ENCODE data around the gene CFAP77.

CFAP77 gene

GRCh38 chr9:132503116-132503515 is 93.1 kb downstream of the CFAP77 start:
- no peak for TF ChIP-seq CTCF (IDR thresholded peaks at IDR 0.05; ENCODE audit: low read depth, low read length)
- no peak for DNase-seq
- Histone ChIP-seq H3K9me3 (ENCODE audit: severe bottlenecking) (no peaks in the 10 kb centered on the region), H3K36me3 (no peaks in the 10 kb centered on the region), H3K27me3 (ENCODE audit: insufficient read depth, low read depth, severe bottlenecking) (peaks cover 2% of the 10 kb centered on the region), H3K27ac (no peak overlapping the region), H3K4me3 (ENCODE audit: low read depth, low read length) (no peak overlapping the region)

- Histone ChIP-seq H3K4me3 (ENCODE audit: low read depth, low read length) (no peak overlapping the region), H3K27me3 (ENCODE audit: insufficient read depth, low read depth, severe bottlenecking) (peaks cover 2% of the 10 kb centered on the region), H3K27ac (no peak overlapping the region), H3K9me3 (ENCODE audit: severe bottlenecking) (no peaks in the 10 kb centered on the region), H3K36me3 (no peaks in the 10 kb centered on the region)
- DNase-seq = no peak
- TF ChIP-seq CTCF (IDR thresholded peaks at IDR 0.05; ENCODE audit: low read depth, low read length) = no peak
Observed at GRCh38 chr9:132504488-132504887, 94.5 kb downstream of the CFAP77 start.

DNA sequence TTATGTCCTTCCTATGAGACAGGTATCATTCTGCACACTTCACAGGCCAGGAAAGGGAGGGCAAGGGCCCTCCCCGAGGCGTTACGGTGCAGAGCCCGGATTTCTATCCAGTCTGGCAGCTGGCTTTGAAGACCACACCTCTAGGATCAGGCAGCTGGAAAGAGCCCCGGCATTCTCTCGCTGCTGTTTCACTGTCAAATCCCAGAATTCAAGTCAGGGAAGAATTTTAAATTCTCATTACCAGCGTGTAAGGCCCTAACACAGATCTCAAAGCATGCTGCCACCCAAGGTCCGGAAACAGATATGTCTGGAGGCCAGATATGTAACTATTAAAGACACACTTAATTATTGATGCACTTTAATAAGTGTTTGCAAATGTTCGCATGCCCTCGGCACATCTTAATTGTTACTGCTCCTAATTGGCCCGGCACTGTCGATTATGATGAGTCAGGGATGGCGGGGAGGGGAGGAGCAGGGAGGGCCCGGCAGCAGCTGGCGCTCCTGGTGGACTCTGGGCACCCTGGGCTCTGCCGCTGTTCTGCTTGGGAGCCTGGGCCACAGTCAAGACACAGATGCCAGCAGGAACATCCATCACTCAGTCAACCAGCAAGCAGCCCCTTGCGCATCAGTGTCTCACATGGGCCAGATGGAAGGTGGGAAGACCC is 96.1 kb downstream of the CFAP77 start:
- Histone ChIP-seq H3K27ac (no peak overlapping the region), H3K36me3 (no peaks in the 10 kb centered on the region), H3K4me3 (ENCODE audit: low read depth, low read length) (no peak overlapping the region), H3K9me3 (ENCODE audit: severe bottlenecking) (no peaks in the 10 kb centered on the region), H3K27me3 (ENCODE audit: insufficient read depth, low read depth, severe bottlenecking) (peaks cover 2% of the 10 kb centered on the region)
- no peak for DNase-seq
- TF ChIP-seq CTCF (IDR thresholded peaks at IDR 0.05; ENCODE audit: low read depth, low read length) = no peak

DNA sequence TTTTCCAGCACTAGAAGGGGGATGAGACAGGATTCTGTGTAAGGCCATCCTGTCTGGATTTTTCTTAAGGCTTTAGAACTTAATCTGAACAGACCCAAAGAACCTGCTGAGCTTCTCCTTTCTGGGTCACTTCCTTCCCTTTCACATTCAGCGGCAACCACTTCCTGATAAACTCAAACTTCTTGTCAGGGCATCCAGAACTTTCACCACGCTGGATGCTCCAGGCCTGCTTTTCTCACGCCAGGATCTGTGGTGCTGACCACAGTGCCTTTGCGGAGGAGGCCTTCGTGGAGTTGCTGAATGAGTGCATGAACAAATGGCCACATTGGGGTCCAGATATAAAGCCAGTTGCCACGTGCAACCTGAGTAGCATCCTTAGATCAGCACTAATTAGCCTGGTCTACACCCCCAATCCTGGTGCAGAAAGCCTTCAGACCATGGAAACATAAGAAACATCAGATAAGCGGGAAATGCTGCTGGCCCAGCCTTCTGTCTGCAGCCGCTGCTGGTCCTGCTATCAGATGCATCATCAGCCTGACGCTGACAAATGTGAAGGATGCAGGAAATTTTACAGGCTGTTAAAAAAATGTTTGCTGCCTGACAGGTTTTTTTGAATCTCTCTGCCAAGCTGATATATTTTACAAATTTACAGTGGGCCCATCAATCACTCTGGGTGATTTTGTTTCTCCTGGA is 97.1 kb downstream of the CFAP77 start:
- TF ChIP-seq CTCF (IDR thresholded peaks at IDR 0.05; ENCODE audit: low read depth, low read length) = no peak
- Histone ChIP-seq H3K27me3 (ENCODE audit: insufficient read depth, low read depth, severe bottlenecking) (peaks cover 2% of the 10 kb centered on the region), H3K27ac (no peak overlapping the region), H3K36me3 (no peaks in the 10 kb centered on the region), H3K9me3 (ENCODE audit: severe bottlenecking) (no peaks in the 10 kb centered on the region), H3K4me3 (ENCODE audit: low read depth, low read length) (no peak overlapping the region)
- no peak for DNase-seq

DNA sequence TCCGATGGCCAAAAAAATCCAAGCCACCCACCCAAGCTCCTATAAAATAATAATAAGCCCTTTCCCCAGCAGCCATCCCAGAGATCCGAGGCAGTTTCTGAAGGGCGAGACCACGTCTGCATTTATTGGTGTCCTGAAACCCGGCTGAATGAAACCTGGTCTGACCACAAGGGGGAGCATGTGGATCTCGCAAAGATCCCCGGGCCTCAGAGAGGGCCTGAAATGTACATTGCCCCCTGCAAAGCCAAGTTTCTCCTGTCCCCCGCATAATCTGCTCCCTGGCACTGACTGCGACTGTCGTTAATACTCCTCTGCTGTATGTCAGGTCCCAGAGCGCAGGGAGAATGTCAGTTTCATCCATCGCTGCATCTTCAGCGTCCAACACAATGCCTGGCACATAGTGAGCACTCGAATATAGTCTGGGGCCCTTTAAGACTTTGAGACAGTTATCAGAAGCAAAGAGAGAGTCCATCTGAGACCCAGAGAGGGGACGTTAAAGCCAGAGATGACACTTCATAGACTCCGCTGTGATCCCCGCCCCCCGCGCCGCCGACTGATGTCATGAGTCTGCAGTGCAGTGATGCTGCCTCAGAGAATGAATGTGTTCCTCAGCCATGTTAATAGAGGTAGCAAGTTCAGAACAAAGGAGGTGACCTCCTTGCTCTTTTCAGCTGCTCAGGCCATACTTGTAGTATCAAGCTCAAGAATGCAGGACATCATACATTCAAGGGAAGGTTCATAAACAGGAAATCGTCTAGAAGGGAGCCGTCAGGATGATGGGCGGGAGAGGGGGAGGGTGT is 97.9 kb downstream of the CFAP77 start:
- no peak overlapping the region for H3K27ac ChIP-seq
- no peaks in the 10 kb centered on the region for H3K9me3 ChIP-seq (ENCODE audit: severe bottlenecking)
- peak; percentile 89 for DNase-seq
- peak; percentile 85 for TF ChIP-seq CTCF (IDR thresholded peaks at IDR 0.05; ENCODE audit: low read depth, low read length)
- H3K27me3 ChIP-seq (ENCODE audit: insufficient read depth, low read depth, severe bottlenecking) = peaks cover 2% of the 10 kb centered on the region
- H3K4me3 ChIP-seq (ENCODE audit: low read depth, low read length) = no peak overlapping the region
- no peaks in the 10 kb centered on the region for H3K36me3 ChIP-seq

Data from WERI-Rb-1 (cell line).